Adipocyte (in vitro differentiated cells): ENCODE measurements around the gene POMGNT2.

ENCODE experiments used
- DNase-seq: peaks from one replicate; pipeline ENCODE4 v3.0.0-alpha.2; 2015; ENCODE audit warnings: low read depth
- H3K27me3 ChIP-seq: replicated peaks from 2 replicates; pipeline ENCODE4 v1.7.0; 2013; ENCODE audit warnings: mild to moderate bottlenecking, low read length, moderate library complexity; ENCODE audit not compliant: control insufficient read depth, insufficient read depth
- H3K36me3 ChIP-seq: 2 replicates; pipeline ENCODE4 v1.7.0; 2013; ENCODE audit warnings: low read length, mild to moderate bottlenecking, moderate library complexity; ENCODE audit not compliant: control insufficient read depth, insufficient read depth, severe bottlenecking
- H3K4me1 ChIP-seq: 2 replicates; pipeline ENCODE4 v1.7.0; 2013; ENCODE audit warnings: mild to moderate bottlenecking, low read length, moderate library complexity; ENCODE audit not compliant: control insufficient read depth, insufficient read depth
- H3K4me3 ChIP-seq: 2 replicates; pipeline ENCODE4 v1.7.0; 2013; ENCODE audit warnings: mild to moderate bottlenecking, low read length, moderate library complexity
- H3K9ac ChIP-seq: 2 replicates; pipeline ENCODE4 v1.7.0; 2013; ENCODE audit warnings: mild to moderate bottlenecking, low read length, moderate library complexity
- H3K9me3 ChIP-seq: 2 replicates; pipeline ENCODE4 v1.7.0; 2013; ENCODE audit warnings: mild to moderate bottlenecking, low read length, moderate library complexity; ENCODE audit not compliant: control insufficient read depth

The POMGNT2 gene

DNA sequence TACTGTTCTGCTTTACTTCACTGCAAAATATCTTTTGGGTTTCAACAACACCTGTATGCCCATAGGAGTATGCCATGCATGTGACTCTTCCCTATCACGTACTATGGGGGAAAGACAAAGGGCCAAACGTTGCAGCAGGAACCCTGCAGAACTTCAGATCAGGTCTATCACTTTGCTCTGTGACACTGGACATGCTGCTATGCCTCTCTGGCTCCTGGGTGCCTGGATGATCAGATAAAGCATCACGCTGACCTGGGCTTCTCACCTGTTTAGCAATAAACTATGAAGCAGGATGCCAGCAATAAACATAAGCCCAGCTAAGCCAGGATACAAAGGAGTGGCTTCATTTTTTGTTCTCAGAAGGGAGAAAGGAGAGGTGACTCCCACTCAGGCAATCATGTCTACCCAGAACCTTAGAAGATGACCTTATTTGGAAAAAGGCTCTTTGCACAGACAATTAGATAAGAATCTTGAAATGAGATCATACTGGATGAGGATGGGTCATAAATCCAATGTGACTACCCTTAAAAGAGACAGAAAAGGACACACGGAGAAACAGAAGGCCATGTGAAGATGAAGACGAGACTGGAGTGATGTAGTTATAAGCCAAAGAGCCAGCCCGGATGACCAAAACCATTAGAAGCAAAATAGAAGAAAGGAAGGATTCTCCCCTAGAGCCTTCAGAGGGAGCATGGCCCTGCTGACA, 19.3 kb downstream of the POMGNT2 start:
- no peak for DNase-seq
- Histone ChIP-seq H3K4me1 (no peaks in the 10 kb centered on the region), H3K36me3 (peaks cover 4% of the 10 kb centered on the region), H3K4me3 (no peak overlapping the region), H3K9me3 (no peaks in the 10 kb centered on the region), H3K9ac (no peak overlapping the region), H3K27me3 (no peaks in the 10 kb centered on the region)

DNA sequence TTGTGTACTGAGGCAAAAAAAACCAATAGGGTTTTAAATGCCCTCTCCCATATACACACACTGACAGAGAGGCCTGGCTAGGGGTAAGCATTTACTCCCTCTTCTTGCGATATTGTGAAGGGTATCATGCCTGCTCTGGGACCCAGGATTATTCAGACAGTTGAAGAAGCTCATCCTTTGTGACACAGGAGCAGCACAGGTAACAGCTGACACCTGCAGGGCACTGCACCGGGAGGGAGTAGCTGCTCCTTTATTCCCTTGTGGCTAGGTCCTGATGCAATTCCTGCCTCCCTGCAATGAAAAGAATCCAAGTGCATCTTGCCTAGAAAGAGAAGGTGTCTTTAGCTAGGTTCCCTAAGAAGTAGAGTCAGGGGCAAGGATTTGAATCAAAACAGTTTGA, 23.4 kb downstream of the POMGNT2 start:
- Histone ChIP-seq H3K9ac (no peak overlapping the region), H3K27me3 (no peaks in the 10 kb centered on the region), H3K36me3 (peaks cover 23% of the 10 kb centered on the region), H3K4me3 (no peak overlapping the region), H3K9me3 (no peaks in the 10 kb centered on the region), H3K4me1 (no peaks in the 10 kb centered on the region)
- DNase-seq, result no peak

DNA sequence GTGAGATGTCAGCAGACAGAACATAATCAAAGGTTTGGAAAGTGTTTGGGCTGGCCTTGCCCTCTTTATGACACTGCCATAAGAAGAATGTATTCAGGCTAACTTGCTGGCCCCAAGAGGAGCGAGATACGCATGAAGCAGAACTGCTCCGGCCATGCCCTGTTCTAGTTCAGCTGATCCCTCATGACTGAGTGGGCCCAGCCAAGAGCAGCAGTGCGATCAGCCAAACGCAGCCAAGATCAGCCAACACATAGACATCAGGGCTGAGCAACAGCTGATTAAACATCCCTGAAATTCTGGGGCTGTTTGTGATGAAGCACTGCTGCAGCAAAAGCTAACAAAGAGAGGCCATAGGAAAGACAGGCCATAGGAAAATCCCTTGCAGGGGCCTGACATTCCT, 24.1 kb downstream of the POMGNT2 start:
- Histone ChIP-seq H3K4me1 (peaks cover 5% of the 10 kb centered on the region), H3K4me3 (no peak overlapping the region), H3K36me3 (peaks cover 23% of the 10 kb centered on the region), H3K9me3 (no peaks in the 10 kb centered on the region), H3K27me3 (no peaks in the 10 kb centered on the region), H3K9ac (no peak overlapping the region)
- DNase-seq, result no peak

DNA sequence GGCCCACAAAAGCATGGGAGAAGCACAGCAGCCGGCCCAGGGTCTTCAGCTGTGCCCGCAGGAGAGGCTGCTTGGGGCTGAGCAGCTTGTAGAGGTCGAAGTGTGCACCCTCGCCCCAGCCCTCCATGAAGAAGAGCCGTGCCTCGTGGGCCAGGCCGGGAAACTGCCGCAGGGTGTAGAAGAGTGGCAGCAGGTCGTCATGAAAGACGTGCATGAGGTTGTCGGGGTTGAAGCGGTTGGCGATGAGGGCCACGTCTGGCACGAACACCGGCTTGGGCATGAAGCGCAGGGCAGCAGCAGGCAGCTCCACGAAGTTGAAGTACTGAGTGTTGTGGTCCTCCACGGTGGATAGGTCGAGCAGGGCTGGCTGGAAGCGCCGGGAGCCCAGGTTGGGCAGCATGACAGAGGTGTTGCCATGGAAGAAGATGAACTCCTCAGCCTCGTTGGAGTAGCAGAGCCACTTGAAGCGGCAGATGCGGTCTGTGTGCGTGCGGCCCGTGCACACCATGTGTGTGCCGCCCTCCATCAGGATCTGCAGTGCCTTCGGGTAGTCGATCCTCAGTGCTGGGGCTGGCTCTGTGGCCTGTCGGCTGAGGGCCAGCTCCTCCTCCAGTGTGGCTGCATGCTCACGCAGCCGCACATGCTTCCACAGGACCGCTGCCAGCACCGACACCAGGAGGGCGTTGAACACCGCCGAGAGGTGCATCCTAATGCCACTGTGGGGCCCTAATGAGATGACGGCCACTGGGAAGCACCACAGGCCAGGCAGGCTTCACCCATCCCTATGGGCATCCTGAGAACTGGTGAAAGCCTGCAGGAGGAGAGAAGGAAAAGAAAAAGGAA, 24.9 kb downstream of the POMGNT2 start:
- no peaks in the 10 kb centered on the region for H3K9me3 ChIP-seq
- peaks cover 14% of the 10 kb centered on the region for H3K4me1 ChIP-seq
- H3K4me3 ChIP-seq, result no peak overlapping the region
- H3K27me3 ChIP-seq, result no peaks in the 10 kb centered on the region
- no peak for DNase-seq
- H3K36me3 ChIP-seq, result peaks cover 23% of the 10 kb centered on the region
- no peak overlapping the region for H3K9ac ChIP-seq

DNA sequence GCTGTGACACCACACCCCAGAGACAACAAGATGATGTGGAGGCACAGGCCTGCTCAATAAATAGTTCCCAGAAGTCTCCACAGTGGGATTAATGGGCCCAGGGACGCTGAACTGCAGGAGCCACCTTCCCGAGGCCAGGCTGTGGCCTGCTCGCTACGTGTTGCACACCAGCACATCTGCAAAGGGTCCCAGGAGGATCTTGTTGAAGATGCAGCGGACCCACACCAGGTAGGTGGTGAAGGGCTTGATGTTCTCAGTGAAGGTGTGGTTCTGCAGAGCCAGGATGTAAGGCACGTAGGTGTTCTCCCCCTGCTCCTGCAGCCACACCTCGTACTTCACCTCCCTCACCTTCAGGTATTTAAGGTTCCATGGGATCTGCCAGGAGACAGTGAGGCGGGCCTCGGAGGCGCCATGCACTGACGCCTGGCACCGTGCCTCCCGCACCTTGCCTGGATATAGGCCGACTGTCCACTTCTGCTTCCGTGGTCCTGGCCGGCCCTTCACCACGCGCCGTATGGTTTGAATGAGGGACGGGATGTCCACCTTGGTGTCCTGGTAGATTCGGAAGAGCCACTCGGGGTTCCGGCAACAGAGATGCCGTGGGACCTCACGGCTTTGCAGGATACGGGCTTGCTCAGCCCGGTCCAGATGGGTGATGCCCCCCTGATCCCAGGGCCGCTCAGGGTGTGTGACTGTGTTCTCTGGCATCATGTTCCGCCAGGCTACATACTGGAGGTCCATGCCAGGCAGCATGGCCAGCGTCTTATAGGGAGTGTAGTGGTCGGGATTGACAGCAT, 26.1 kb downstream of the POMGNT2 start:
- Histone ChIP-seq H3K27me3 (no peaks in the 10 kb centered on the region), H3K9ac (no peak overlapping the region), H3K9me3 (no peaks in the 10 kb centered on the region), H3K4me3 (no peak overlapping the region), H3K36me3 (peaks cover 23% of the 10 kb centered on the region), H3K4me1 (peaks cover 26% of the 10 kb centered on the region)
- DNase-seq, result no peak

DNA sequence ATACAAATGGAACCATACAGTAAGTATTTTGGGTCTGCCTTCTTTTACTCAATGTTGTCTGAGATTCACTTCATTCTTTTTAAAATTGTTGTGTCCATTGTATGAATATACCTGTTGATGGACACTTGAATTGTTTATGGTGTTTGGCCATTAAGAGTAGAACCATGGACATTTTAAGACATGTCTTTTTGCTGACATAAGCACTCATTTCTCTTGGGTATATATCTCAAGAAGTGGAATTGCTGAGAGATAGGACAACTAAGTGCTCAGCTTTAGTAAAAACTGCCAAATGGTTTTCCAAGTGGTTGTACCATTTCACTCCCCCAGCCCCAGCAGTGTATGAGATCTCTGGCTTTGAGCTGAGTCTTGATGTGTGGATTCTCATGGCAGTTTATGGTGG, 28.2 kb downstream of the POMGNT2 start:
- Histone ChIP-seq H3K4me1 (peaks cover 35% of the 10 kb centered on the region), H3K9ac (no peak overlapping the region), H3K27me3 (no peaks in the 10 kb centered on the region), H3K4me3 (no peak overlapping the region), H3K9me3 (no peaks in the 10 kb centered on the region), H3K36me3 (peaks cover 23% of the 10 kb centered on the region)
- no peak for DNase-seq

DNA sequence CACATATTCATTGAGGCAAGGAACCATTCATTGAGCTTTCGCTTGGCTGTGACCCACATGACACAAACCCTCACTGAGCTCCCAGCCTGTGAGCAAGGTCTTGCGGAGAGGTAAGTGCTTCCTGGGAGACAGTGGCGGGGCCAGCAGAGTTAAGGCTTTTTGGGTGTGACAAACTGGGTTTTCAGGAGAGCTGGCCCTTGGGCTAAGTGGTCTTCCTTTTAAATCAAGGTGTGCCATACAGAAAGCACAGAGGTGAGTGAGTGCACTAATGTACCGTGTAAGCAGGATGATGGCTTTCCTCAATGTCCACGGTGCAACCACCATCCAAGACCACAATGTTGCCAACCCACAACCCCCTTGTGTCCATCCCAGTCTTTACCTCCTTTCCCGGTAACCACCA, 28.6 kb downstream of the POMGNT2 start:
- peaks cover 35% of the 10 kb centered on the region for H3K4me1 ChIP-seq
- no peak for DNase-seq
- no peak overlapping the region for H3K9ac ChIP-seq
- peaks cover 23% of the 10 kb centered on the region for H3K36me3 ChIP-seq
- H3K9me3 ChIP-seq, result no peaks in the 10 kb centered on the region
- H3K27me3 ChIP-seq, result no peaks in the 10 kb centered on the region
- no peak overlapping the region for H3K4me3 ChIP-seq

DNA sequence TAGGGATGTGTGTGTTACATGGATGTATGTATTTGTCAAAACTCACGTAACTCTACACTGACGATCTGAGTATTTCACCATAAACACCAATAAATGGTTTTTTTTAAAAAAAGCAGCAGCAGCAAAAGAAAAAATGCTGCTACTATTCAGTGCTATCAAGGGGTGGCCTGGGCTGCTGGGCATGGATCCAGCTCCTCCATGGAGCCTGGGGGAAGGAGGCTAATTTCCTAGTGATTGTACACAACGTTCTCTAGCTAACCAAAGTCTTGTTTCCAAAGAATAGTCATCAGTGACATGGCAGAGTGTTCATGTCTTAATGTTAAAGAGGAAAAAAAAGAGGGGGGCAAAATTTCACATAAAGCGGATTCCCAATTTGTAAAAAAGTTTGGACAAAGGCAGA, 29.0 kb downstream of the POMGNT2 start:
- Histone ChIP-seq H3K9me3 (no peaks in the 10 kb centered on the region), H3K4me1 (peaks cover 35% of the 10 kb centered on the region), H3K9ac (no peak overlapping the region), H3K36me3 (peaks cover 23% of the 10 kb centered on the region), H3K27me3 (no peaks in the 10 kb centered on the region), H3K4me3 (no peak overlapping the region)
- no peak for DNase-seq

DNA sequence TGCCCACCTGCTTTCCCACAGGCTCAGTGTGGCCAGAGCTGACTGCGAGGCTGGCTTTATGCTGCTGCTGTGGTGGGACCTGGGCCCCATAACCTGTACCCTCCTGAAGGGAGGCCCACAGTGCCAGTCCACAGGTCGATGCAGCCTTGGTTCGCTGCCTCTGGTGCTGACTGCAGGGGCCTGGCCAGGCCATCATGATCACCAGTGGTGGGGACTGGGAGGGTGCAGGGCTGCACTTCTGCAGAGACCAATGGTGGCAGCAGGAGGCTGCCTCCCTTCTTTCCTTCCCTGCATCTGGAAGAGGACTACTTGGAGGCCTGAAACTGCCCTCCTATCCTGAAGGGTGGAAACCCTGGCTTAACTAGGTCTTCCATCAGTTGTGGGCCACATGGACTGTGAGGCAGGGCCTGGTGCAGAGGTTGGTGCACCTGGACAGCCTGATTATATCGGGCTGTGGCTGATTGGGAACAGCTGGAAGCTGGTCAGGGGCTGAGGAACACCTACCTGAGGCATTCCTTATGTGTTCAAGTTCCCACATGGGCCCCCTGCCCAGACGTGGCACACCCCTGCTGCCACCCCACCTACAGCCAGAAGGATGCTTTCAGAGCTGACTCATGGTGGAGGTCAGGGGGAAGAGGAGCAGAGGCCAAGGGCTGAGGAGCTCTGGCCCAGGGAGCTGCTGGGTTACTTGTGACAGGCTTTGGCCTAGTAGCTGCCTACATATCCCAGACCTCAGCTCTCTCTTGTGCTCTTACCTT, 29.8 kb downstream of the POMGNT2 start:
- no peak for DNase-seq
- H3K9me3 ChIP-seq, result no peaks in the 10 kb centered on the region
- H3K36me3 ChIP-seq, result peaks cover 19% of the 10 kb centered on the region
- no peaks in the 10 kb centered on the region for H3K27me3 ChIP-seq
- peaks cover 35% of the 10 kb centered on the region for H3K4me1 ChIP-seq
- H3K9ac ChIP-seq, result no peak overlapping the region
- H3K4me3 ChIP-seq, result no peak overlapping the region

DNA sequence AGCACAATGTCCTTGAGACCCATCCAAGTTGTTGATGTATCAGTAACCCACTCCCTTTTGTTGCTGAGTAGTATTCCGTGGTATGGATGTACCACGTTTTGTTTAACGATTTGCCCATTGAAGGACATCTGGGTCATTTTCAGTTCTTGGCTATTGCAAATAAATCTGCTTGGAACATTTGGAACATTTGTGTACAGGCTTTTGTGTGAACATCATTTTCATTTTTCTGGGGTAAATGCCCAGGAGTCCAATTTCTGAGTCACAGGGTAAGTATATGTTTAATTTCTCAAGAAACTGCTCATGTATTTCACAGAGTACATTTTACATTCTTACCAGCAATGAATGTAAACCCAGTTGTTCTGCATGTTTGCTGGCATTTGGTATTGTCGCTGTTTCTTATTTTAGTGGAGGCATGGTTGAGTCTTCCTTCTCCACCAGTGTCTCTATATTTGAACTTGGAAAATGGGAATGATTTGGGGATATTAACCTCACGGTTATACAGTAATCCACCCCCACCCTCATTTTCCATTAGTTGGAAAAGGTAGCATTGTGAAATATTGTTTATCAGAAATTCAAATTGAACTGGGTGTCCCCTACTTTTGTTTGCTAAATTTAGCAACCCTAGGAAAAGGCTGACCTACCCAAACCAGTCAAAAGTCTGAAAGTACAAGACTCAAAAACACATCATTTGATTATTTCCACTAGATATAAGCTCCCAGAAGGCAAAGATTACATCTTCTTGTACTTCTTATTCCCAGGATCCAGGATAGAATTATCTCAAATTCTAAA, 30.8 kb downstream of the POMGNT2 start:
- H3K36me3 ChIP-seq, result peaks cover 9% of the 10 kb centered on the region
- no peaks in the 10 kb centered on the region for H3K9me3 ChIP-seq
- H3K4me1 ChIP-seq, result peaks cover 35% of the 10 kb centered on the region
- H3K27me3 ChIP-seq, result no peaks in the 10 kb centered on the region
- H3K9ac ChIP-seq, result peak overlapping the region; percentile 25
- no peak for DNase-seq
- no peak overlapping the region for H3K4me3 ChIP-seq
